RWPE1 (cell line): Measurements from ENCODE around the gene C16orf74.

Experiments used
- CTCF ChIA-PET: fragments of 350-600 bp; sonication (Branson Sonifier 250); formaldehyde crosslinking; extraction: SDS; loops from one replicate; lab custom pipeline; 2021; lab: Yijun Ruan, JAX
- POLR2A ChIA-PET: fragments of 400-600 bp; formaldehyde crosslinking; extraction: SDS; loops from one replicate; lab custom pipeline; 2020; ENCODE audit warnings: antibody characterized with exemption; ENCODE audit not compliant: low non-redundant PET; lab: Yijun Ruan, JAX
- DNase-seq: peaks from one replicate; pipeline ENCODE4 v3.0.0; 2012; ENCODE audit warnings: low spot score
- H3K27ac ChIP-seq: fragments of 450-650 bp; 2 replicates; pipeline ENCODE4 v1.5.1; 2017
- TF ChIP-seq, protein P1 (sequence below): fragments of 450-650 bp; conservative IDR thresholded peaks from 2 replicates; pipeline ENCODE4 v1.5.1; 2017; ENCODE audit warnings: low read depth, mild to moderate bottlenecking

Gene C16orf74

DNA sequence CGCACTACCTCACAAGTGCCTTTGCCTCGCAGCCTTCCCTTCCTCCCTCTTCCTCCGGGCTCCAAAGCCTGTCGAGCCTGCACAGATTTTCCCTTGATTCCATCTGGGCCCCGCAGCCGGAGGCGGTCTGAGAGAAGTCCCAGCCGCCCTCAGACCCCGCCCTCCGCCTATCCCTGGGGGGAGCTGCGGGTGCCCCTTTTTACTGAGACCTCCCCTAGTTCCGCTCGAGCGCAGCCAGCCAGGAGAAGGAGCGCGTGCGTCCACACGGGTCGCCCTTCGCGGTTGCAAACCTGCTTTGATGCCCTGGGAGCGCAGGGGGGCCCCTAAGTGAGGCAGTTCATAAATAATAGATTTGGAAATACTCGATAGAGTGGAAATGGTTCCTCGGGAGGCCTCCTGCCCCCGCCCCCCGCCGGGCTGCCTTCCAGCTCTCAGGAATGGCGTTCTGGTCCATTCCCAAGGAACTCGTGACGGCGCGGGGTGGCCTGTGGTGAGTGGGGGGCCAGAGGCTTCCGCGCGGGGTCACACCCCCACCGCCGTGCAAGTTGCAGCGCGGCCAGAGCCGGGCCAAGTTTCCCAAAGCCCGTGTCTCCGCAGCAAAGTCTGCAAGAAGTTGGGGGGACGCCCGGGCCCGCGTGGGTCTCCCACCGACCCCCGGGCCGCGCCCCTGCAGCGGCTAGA is 610 bp downstream of the C16orf74 start:
- TF ChIP-seq, protein P1, sequence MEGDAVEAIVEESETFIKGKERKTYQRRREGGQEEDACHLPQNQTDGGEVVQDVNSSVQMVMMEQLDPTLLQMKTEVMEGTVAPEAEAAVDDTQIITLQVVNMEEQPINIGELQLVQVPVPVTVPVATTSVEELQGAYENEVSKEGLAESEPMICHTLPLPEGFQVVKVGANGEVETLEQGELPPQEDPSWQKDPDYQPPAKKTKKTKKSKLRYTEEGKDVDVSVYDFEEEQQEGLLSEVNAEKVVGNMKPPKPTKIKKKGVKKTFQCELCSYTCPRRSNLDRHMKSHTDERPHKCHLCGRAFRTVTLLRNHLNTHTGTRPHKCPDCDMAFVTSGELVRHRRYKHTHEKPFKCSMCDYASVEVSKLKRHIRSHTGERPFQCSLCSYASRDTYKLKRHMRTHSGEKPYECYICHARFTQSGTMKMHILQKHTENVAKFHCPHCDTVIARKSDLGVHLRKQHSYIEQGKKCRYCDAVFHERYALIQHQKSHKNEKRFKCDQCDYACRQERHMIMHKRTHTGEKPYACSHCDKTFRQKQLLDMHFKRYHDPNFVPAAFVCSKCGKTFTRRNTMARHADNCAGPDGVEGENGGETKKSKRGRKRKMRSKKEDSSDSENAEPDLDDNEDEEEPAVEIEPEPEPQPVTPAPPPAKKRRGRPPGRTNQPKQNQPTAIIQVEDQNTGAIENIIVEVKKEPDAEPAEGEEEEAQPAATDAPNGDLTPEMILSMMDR = no peak
- peak overlapping the region; percentile 99 for H3K27ac ChIP-seq
- CTCF ChIA-PET = interaction anchor here (0.7 to 1.0 kb wide), 2 partner anchors 21 to 266 kb away, joined by 3 to 4 read pairs; no protein-coding TSS in a partner anchor
- POLR2A ChIA-PET = interaction anchor here (0.6 kb wide), 1 partner anchor 89 kb away, joined by 3 read pairs; no protein-coding TSS in a partner anchor
- DNase-seq = peak; percentile 44

GRCh38 chr16:85749771-85750145 is 1.1 kb downstream of the C16orf74 start:
- TF ChIP-seq, protein P1 = no peak
- peak overlapping the region; percentile 99 for H3K27ac ChIP-seq
- no peak for DNase-seq
- POLR2A ChIA-PET = interaction anchor here (0.6 kb wide), 1 partner anchor 88 kb away, joined by 3 read pairs; no protein-coding TSS in a partner anchor
- CTCF ChIA-PET = interaction anchor here (0.7 to 1.0 kb wide), 3 partner anchors 20 to 471 kb away, joined by 3 to 5 read pairs (median 4); no protein-coding TSS in a partner anchor

DNA sequence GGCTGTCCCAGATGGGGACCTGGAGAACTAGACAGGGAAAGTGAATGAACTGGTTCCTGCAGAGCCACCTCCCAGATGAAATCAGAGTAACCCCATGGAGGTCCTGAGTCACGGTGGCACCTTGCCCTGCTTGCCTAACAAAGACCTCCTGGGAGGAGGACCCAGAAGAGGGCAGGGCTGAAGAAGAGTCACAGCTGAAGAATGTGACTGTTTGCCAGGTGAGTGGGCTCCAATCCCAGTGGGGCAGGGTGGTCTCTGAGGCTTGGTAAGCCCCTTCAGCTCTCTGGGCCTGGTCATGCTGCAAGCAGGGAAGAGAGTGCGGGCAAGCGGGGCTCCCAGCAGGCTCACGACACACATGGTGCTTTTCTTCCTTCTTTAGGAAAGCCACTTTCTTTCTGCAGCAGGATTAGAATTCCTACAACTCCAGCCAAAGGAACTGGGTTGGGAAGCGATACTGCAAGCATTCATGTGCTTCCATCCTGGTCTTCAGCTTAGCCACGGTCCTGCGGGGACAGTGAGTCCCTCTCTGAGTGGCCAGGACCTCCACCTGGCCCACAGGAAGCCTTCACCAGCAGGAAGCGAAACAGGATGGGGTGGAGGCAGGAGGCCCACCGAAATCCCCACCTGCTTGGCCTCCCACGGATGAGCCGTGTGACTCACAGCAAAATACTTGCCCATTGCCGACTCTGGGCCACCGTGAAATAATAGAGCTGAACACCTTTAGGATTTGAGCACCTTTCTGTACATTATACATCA is 4.3 kb downstream of the C16orf74 start:
- H3K27ac ChIP-seq = peak overlapping the region; percentile 99
- ChIA-PET POLR2A (interaction anchor here (1.0 kb wide), 1 partner anchor 48 kb away, joined by 5 read pairs; no protein-coding TSS in a partner anchor), CTCF (interaction anchor here (0.6 to 1.3 kb wide), 2 partner anchors 13 to 207 kb away, joined by 4 read pairs; no protein-coding TSS in a partner anchor)
- DNase-seq = peak; percentile 92
- TF ChIP-seq, protein P1 = no peak

DNA sequence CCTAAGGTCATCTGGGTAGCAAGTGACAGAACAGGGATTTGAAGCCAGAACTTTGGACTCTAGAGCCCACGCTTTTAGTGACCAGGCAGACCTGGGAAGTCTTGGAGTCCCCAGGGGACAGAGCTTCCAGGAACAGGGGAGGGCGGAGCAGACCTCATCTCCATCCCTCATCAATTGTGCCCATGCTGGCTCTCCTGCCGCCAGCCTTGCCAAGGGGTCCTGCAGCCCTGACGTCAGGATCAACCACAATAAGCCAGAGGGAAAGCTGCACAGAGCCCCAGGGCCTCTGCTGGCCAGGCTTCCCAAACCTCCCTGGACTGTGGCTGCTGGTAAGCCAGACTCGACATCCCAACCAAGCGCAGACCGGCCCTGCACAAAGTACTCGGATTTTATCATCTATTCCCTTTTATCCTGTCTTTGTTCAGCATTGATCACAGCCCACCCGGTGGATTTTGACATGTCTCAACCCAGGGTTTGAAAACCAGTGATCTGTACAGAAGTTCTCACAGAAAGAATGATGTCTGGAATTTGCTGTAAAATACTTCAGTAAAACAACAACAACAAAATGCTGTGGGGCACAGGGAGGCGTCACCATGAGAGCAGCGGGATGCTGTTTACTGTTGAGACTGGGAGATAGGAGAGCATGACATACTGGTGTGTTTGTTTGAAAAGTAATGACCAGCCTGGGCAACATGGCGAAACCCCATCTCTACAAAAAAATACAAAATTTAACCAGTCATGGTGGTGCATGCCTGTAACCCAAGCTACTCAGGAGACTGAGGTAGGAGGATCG is 11.8 kb downstream of the C16orf74 start:
- POLR2A ChIA-PET = no interaction called here
- H3K27ac ChIP-seq = peak overlapping the region; percentile 91
- CTCF ChIA-PET = no interaction called here
- TF ChIP-seq, protein P1 = no peak
- no peak for DNase-seq

GRCh38 chr16:85736921-85737320 is 14.0 kb downstream of the C16orf74 start:
- CTCF ChIA-PET = no interaction called here
- H3K27ac ChIP-seq = peak overlapping the region; percentile 91
- DNase-seq = no peak
- POLR2A ChIA-PET = no interaction called here
- TF ChIP-seq, protein P1 = no peak

GRCh38 chr16:85735946-85736345 is 14.9 kb downstream of the C16orf74 start:
- H3K27ac ChIP-seq = peak overlapping the region; percentile 91
- TF ChIP-seq, protein P1 = no peak
- ChIA-PET POLR2A (no interaction called here), CTCF (no interaction called here)
- DNase-seq = no peak
